HepG2 (cell line): ENCODE data around the gene ANKRD49. TPM values are rescaled to one million over a fixed set of nuclear protein-coding genes. Genes with fewer than 3 reads are reported as not detected.

ENCODE experiments used
- ATAC-seq: fragments of 200-7000 bp; cut with Tn5 transposase; 3 replicates; pipeline ENCODE4 v1.9.1; 2020; ENCODE audit warnings: mild to moderate bottlenecking, moderate library complexity
- BruUV-seq: library from RNA; stranded (reverse); fragments of 400-500 nt; replicated peaks from 2 replicates; lab custom pipeline; 2021; lab: Mats Ljungman, UMichigan
- CTCF ChIA-PET: fragments of 300-600 bp; formaldehyde crosslinking; extraction: SDS; loops from one replicate; lab custom pipeline; 2021; ENCODE audit warnings: low total read pairs, inconsistent platforms, low intra/inter-chr PET ratio; lab: Yijun Ruan, JAX
- POLR2A ChIA-PET: fragments of 350-600 bp; sonication (Branson Sonifier 250); formaldehyde crosslinking; loops from one replicate; lab custom pipeline; 2020; ENCODE audit warnings: antibody characterized with exemption, inconsistent platforms; lab: Yijun Ruan, JAX
- DNase-seq: peaks from one replicate; pipeline ENCODE4 v3.0.0-alpha.2; 2015; ENCODE audit warnings: low spot score
- FAIRE-seq: peaks from 3 replicates; lab custom pipeline; 2011; peaks lifted over from hg19 to GRCh38; lab: Jason Lieb, UNC
- H2AFZ ChIP-seq: one replicate; pipeline ENCODE4 v1.6.1; 2011; ENCODE audit warnings: low read length, inconsistent platforms
- H3K27ac ChIP-seq: fragments of 300-600 bp; 3 replicates; pipeline ENCODE4 v1.8.0; 2011; ENCODE audit warnings: mixed run types, mild to moderate bottlenecking, mixed read lengths, low read length, inconsistent platforms; ENCODE audit not compliant: insufficient read depth; ENCODE audit errors: extremely low read length
- H3K27me3 ChIP-seq, 2 experiments: fragments of 200-600 bp in 1 of 2; 2 replicates in 1 of 2; 3 replicates in 1 of 2; pipeline versions ENCODE4 v1.6.0 to v1.8.0; 2011; ENCODE audit warnings: low read length in 2 of 2, mild to moderate bottlenecking in 2 of 2, moderate library complexity in 2 of 2, inconsistent platforms in 1 of 2; ENCODE audit not compliant: insufficient read depth in 2 of 2, control insufficient read depth in 1 of 2
- H3K36me3 ChIP-seq, 2 experiments: fragments of 200-600 bp in 1 of 2; replicated peaks in 1 of 2; 2 replicates in 1 of 2; 3 replicates in 1 of 2; pipeline versions ENCODE4 v1.5.1 to v1.8.0; 2011; ENCODE audit warnings: low read length in 2 of 2, inconsistent platforms in 1 of 2; ENCODE audit not compliant: insufficient read depth in 2 of 2, control insufficient read depth in 1 of 2
- H3K4me1 ChIP-seq: 2 replicates; pipeline ENCODE4 v1.5.1; 2012; ENCODE audit warnings: low read length, inconsistent platforms; ENCODE audit not compliant: insufficient read depth
- H3K4me2 ChIP-seq: 2 replicates; pipeline ENCODE4 v1.6.0; 2011; ENCODE audit warnings: low read depth, low read length, inconsistent platforms
- H3K4me3 ChIP-seq, 3 experiments: fragments of 200-600 bp in 1 of 3; sonication (generic), shearing (Covaris generic) in 1 of 3; replicated peaks in 1 of 3; 2 replicates each; pipeline ENCODE4 v1.5.1; 2011 to 2016; ENCODE audit warnings: low read length in 3 of 3, inconsistent platforms in 2 of 3, low read depth in 2 of 3, mild to moderate bottlenecking in 2 of 3, control low read depth in 1 of 3, mixed read lengths in 1 of 3; ENCODE audit not compliant: insufficient read depth in 1 of 3
- H3K79me2 ChIP-seq: one replicate; pipeline ENCODE4 v1.6.1; 2011; ENCODE audit warnings: low read length, inconsistent platforms; ENCODE audit not compliant: insufficient read depth
- H3K9ac ChIP-seq: 2 replicates; pipeline ENCODE4 v1.6.0; 2011; ENCODE audit warnings: mild to moderate bottlenecking, low read depth, low read length, inconsistent platforms; ENCODE audit not compliant: insufficient read depth
- H3K9me3 ChIP-seq: 2 replicates; pipeline ENCODE4 v1.5.1; 2012; ENCODE audit warnings: mild to moderate bottlenecking, low read length
- H4K20me1 ChIP-seq: 2 replicates; pipeline ENCODE4 v1.6.0; 2011; ENCODE audit warnings: inconsistent platforms, mild to moderate bottlenecking, low read length, moderate library complexity; ENCODE audit not compliant: insufficient read depth
- ZBTB34 ChIP-seq: sonication (generic); formaldehyde crosslinking; IDR thresholded peaks from 2 replicates; pipeline ENCODE4 v1.8.0; 2022; ENCODE audit warnings: mild to moderate bottlenecking, missing genetic modification reagents
- ZBTB7A ChIP-seq: sonication (generic); formaldehyde crosslinking; IDR thresholded peaks from 2 replicates; pipeline ENCODE4 v1.8.0; 2022; ENCODE audit warnings: mild to moderate bottlenecking, missing genetic modification reagents
- ZNF207 ChIP-seq: fragments of 450-650 bp; IDR thresholded peaks from 2 replicates; pipeline ENCODE4 v1.6.1; 2016; ENCODE audit warnings: antibody characterized with exemption, borderline replicate concordance
- ZNF280D ChIP-seq: sonication (generic); formaldehyde crosslinking; IDR thresholded peaks from 2 replicates; pipeline ENCODE4 v1.5.1; 2020; ENCODE audit warnings: mild to moderate bottlenecking, missing genetic modification reagents
- WGBS: methylation state at CpG from one replicate; pipeline ENCODE4 v1.1.6; 2017; ENCODE audit warnings: low lambda C conversion rate; 5-methylcytosine and 5-hydroxymethylcytosine counted together
- in situ Hi-C: cut with HindIII; loops from 2 replicates; pipeline ENCODE4 v1.10.0; 2017; ENCODE audit warnings: low pct_unique_long_range_greater_than_20kb; ENCODE audit not compliant: extremely low pct_ligation_motif_present
- intact Hi-C: fragments of 100-400 bp; cut with micrococcal nuclease; formaldehyde crosslinking; loops from one replicate; pipeline ENCODE4 v1.10.0; 2022; ENCODE audit not compliant: unreplicated experiment
- polyA plus RNA-seq, 8 experiments: library from polyadenylated mRNA; depleted of rRNA in 3 of 8; stranded (reverse) in 7 of 8; unstranded in 1 of 8; fragments of >200 nt; fragmentation: Illumina TruSeq in 4 of 8; extraction: Trizol in 4 of 8; gene quantifications; 2 replicates each; pipeline versions ENCODE4 v1.2.1 to v1.2.3, GENCODE V29; 2011 to 2016; ENCODE audit warnings: low read depth in 4 of 8, missing spikeins in 1 of 8, mixed read lengths in 1 of 8; ENCODE audit not compliant: insufficient read depth in 1 of 8
- total RNA-seq, 5 experiments: library from RNA; depleted of rRNA; stranded (reverse); fragments of >200 nt; fragmentation: Illumina TruSeq; extraction: Trizol; gene quantifications; 2 replicates each; pipeline ENCODE4 v1.2.3, GENCODE V29; 2016; ENCODE audit warnings: low read depth in 1 of 5
- TF ChIP-seq, protein P1 (sequence below): sonication (generic); formaldehyde crosslinking; IDR thresholded peaks from 2 replicates; pipeline ENCODE4 v1.4.0; 2020; ENCODE audit warnings: missing genetic modification reagents

ANKRD49 gene
- total and polyA plus RNA-seq, 2 of the 13 experiments (the other 11 are each of a cell fraction or from before 2014, with no cell fraction given): 14.2 to 14.3 TPM

GRCh38 chr11:94545264-94546161, 51.7 kb downstream of the ANKRD49 start:
- no peak overlapping the region for H3K27ac ChIP-seq
- no peaks in the 10 kb centered on the region for H4K20me1 ChIP-seq
- H3K36me3 ChIP-seq: no peaks in the 10 kb centered on the region
- ATAC-seq (no peak), FAIRE-seq (no peak), DNase-seq (no peak)
- peaks cover 0 to 3% of the 10 kb centered on the region in 2 experiments; a peak in 2 of 5 replicates for H3K27me3 ChIP-seq
- H3K4me1 ChIP-seq: peaks cover 5% of the 10 kb centered on the region; the same call in 1 of the 2 replicates
- POLR2A ChIA-PET: no interaction called here
- H2AFZ ChIP-seq: no peak overlapping the region
- no peak overlapping the region for H3K9ac ChIP-seq
- BruUV-seq: no TSS peak
- no peaks in the 10 kb centered on the region for H3K79me2 ChIP-seq
- no peak overlapping the region for H3K4me3 ChIP-seq
- H3K9me3 ChIP-seq: no peaks in the 10 kb centered on the region
- no peak for TF ChIP-seq ZBTB34 (CRISPR knock-in tag)
- no peak for TF ChIP-seq ZNF280D (CRISPR knock-in tag)
- TF ChIP-seq ZBTB7A: no peak
- TF ChIP-seq ZNF207: no peak
- TF ChIP-seq, protein P1, sequence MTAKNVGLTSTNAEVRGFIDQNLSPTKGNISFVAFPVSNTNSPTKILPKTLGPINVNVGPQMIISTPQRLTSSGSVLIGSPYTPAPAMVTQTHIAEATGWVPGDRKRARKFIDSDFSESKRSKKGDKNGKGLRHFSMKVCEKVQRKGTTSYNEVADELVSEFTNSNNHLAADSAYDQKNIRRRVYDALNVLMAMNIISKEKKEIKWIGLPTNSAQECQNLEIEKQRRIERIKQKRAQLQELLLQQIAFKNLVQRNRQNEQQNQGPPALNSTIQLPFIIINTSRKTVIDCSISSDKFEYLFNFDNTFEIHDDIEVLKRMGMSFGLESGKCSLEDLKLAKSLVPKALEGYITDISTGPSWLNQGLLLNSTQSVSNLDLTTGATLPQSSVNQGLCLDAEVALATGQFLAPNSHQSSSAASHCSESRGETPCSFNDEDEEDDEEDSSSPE: no peak
- 87% methylated on average over 47 of the region's 54 CpGs for WGBS
- CTCF ChIA-PET: no interaction called here
- in situ Hi-C loops: no loop called here
- no peak overlapping the region for H3K4me2 ChIP-seq
- intact Hi-C loops: no loop called here
